Measurements from ENCODE around the gene ALX4.

DNA sequence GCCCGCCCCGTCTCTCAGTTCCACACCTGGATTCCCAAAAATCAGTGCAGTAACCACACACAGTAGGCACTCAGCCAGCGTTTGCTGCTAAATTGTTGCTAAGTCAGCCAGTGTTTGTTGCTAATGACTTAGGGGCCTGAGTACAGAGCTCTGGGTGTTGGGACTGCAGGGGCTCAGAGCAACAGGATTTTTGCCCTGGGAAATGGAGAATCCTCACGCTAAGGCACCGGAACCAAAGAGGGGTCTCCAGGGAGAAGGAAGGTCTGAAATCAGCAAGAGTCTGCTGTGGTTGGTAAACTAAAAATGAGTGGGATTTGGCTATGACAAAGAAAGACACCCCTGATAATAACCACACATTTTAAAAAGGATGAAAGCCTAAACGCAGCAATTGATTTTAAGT lies 22.7 kb upstream of the ALX4 start:
- TF ChIP-seq, protein P1, sequence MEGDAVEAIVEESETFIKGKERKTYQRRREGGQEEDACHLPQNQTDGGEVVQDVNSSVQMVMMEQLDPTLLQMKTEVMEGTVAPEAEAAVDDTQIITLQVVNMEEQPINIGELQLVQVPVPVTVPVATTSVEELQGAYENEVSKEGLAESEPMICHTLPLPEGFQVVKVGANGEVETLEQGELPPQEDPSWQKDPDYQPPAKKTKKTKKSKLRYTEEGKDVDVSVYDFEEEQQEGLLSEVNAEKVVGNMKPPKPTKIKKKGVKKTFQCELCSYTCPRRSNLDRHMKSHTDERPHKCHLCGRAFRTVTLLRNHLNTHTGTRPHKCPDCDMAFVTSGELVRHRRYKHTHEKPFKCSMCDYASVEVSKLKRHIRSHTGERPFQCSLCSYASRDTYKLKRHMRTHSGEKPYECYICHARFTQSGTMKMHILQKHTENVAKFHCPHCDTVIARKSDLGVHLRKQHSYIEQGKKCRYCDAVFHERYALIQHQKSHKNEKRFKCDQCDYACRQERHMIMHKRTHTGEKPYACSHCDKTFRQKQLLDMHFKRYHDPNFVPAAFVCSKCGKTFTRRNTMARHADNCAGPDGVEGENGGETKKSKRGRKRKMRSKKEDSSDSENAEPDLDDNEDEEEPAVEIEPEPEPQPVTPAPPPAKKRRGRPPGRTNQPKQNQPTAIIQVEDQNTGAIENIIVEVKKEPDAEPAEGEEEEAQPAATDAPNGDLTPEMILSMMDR (IDR thresholded peaks at IDR 0.05): no peak
- no peak for TF ChIP-seq POLR2A (IDR thresholded peaks at IDR 0.05)
- TF ChIP-seq POLR2AphosphoS5 (IDR thresholded peaks at IDR 0.05; ENCODE audit: insufficient read depth in 1 of 2, low read depth in 1 of 2): no peak
